GM23248 (cell line): ENCODE data around the gene CIB2.
A peak's percentile ranks its signal among the peaks of the same experiment; 100 is the strongest.

Experiments used
- EZH2 ChIP-seq: fragments of 200-600 bp; sonication (generic); IDR thresholded peaks from 2 replicates; pipeline ENCODE4 v1.6.1; 2018; ENCODE audit warnings: antibody characterized with exemption, mild to moderate bottlenecking; ENCODE audit not compliant: insufficient read depth, poor library complexity, severe bottlenecking
- EZH2phosphoT487 ChIP-seq: fragments of 200-600 bp; sonication (generic); IDR thresholded peaks from 2 replicates; pipeline ENCODE4 v1.6.1; 2018; ENCODE audit warnings: antibody characterized with exemption, moderate library complexity, mild to moderate bottlenecking, low read depth; ENCODE audit not compliant: insufficient read depth

GRCh38 chr15:78093242-78094020 is 37.8 kb downstream of the CIB2 start:
- TF ChIP-seq EZH2 = no peak
- TF ChIP-seq EZH2phosphoT487 = 0 out of 2 replicates have a peak, but pooled peaks have one; percentile 46
